ENCODE measurements around the gene WNT3.

GRCh38 chr17:46770818-46771560, 47.5 kb downstream of the WNT3 start:
- TF ChIP-seq, protein P1, sequence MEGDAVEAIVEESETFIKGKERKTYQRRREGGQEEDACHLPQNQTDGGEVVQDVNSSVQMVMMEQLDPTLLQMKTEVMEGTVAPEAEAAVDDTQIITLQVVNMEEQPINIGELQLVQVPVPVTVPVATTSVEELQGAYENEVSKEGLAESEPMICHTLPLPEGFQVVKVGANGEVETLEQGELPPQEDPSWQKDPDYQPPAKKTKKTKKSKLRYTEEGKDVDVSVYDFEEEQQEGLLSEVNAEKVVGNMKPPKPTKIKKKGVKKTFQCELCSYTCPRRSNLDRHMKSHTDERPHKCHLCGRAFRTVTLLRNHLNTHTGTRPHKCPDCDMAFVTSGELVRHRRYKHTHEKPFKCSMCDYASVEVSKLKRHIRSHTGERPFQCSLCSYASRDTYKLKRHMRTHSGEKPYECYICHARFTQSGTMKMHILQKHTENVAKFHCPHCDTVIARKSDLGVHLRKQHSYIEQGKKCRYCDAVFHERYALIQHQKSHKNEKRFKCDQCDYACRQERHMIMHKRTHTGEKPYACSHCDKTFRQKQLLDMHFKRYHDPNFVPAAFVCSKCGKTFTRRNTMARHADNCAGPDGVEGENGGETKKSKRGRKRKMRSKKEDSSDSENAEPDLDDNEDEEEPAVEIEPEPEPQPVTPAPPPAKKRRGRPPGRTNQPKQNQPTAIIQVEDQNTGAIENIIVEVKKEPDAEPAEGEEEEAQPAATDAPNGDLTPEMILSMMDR (IDR thresholded peaks at IDR 0.05) = no peak
- TF ChIP-seq POLR2AphosphoS5 (IDR thresholded peaks at IDR 0.05) (no peak), POLR2A (IDR thresholded peaks at IDR 0.05) (no peak), EP300 (IDR thresholded peaks at IDR 0.05; ENCODE audit: low read depth) (no peak)

All from transverse colon (tissue), 4 donors.